Prostate gland (tissue), 2 donors: Measurements from ENCODE around the gene LPAR3.

Source experiments
- CTCF ChIP-seq, 4 experiments: fragments of 200-600 bp in 2 of 4; fragments of 450-650 bp in 2 of 4; sonication (generic) in 2 of 4; IDR thresholded peaks; 1 replicate in 3 of 4; 2 replicates in 1 of 4; pipeline ENCODE4 v1.5.1; 2016 to 2019; ENCODE audit warnings: antibody characterized with exemption in 4 of 4, mild to moderate bottlenecking in 2 of 4, moderate library complexity in 2 of 4
- POLR2A ChIP-seq: fragments of 450-650 bp; IDR thresholded peaks from one replicate; pipeline ENCODE4 v1.6.1; 2016; ENCODE audit warnings: antibody characterized with exemption, mild to moderate bottlenecking

GRCh38 chr1:84889437-84889836 is 3.6 kb downstream of the LPAR3 start:
- TF ChIP-seq POLR2A (no peak), CTCF (IDR thresholded peaks at IDR 0.05) (no peak)
